GM19099 (cell line): ENCODE data around the gene ASCC1.

Source experiments
- POLR2A ChIP-seq: IDR thresholded peaks from 3 replicates; pipeline ENCODE4 v1.6.1; 2011; ENCODE audit warnings: low read depth; ENCODE audit not compliant: insufficient read length; ENCODE audit errors: extremely low read depth

ASCC1 gene

GRCh38 chr10:72156223-72156622 is 59.9 kb downstream of the ASCC1 start:
- no peak for TF ChIP-seq POLR2A

GRCh38 chr10:72152286-72152685 is 63.8 kb downstream of the ASCC1 start:
- no peak for TF ChIP-seq POLR2A

GRCh38 chr10:72146559-72147323 is 69.3 kb downstream of the ASCC1 start:
- TF ChIP-seq POLR2A: no peak

- no peak for TF ChIP-seq POLR2A
These were observed 70.0 kb downstream of the ASCC1 start for GRCh38 chr10:72146071-72146470.

- TF ChIP-seq POLR2A: no peak
These were observed 70.4 kb downstream of the ASCC1 start for GRCh38 chr10:72145657-72146056.

- no peak for TF ChIP-seq POLR2A
These were observed 75.2 kb downstream of the ASCC1 start for GRCh38 chr10:72140850-72141249.

- TF ChIP-seq POLR2A: no peak
These were observed 75.9 kb downstream of the ASCC1 start for GRCh38 chr10:72140174-72140573.

- TF ChIP-seq POLR2A: no peak
These were observed 78.5 kb downstream of the ASCC1 start for GRCh38 chr10:72137583-72137982.

GRCh38 chr10:72134785-72135767 is 81.0 kb downstream of the ASCC1 start:
- TF ChIP-seq POLR2A: no peak

GRCh38 chr10:72133517-72133916 is 82.6 kb downstream of the ASCC1 start:
- no peak for TF ChIP-seq POLR2A

- no peak for TF ChIP-seq POLR2A
These were observed 83.2 kb downstream of the ASCC1 start for GRCh38 chr10:72132854-72133253.

- no peak for TF ChIP-seq POLR2A
These were observed 88.5 kb downstream of the ASCC1 start for GRCh38 chr10:72127571-72127970.

GRCh38 chr10:72126872-72127232 is 89.2 kb downstream of the ASCC1 start:
- no peak for TF ChIP-seq POLR2A

GRCh38 chr10:72126184-72126871 is 89.7 kb downstream of the ASCC1 start:
- TF ChIP-seq POLR2A: no peak

- no peak for TF ChIP-seq POLR2A
These were observed 91.1 kb downstream of the ASCC1 start for GRCh38 chr10:72124989-72125388.

- TF ChIP-seq POLR2A: no peak
These were observed 91.7 kb downstream of the ASCC1 start for GRCh38 chr10:72124381-72124780.

- TF ChIP-seq POLR2A: no peak
These were observed 92.5 kb downstream of the ASCC1 start for GRCh38 chr10:72123616-72124015.
